Body of pancreas (tissue), 4 donors: ENCODE measurements around the gene MARCKS. TPM values are rescaled to one million over a fixed set of nuclear protein-coding genes. Genes with fewer than 3 reads are reported as not detected.

Experiments
- ATAC-seq: fragments of 150-250 bp; one replicate; pipeline ENCODE4 v1.9.1; 2016
- DNase-seq, 4 donors: peaks; one replicate each; pipeline ENCODE4 v3.0.0-alpha.2; 2019
- H3K27ac ChIP-seq, 4 donors: fragments of 200-600 bp; sonication (generic); 1 replicate in 3 of 4; 2 replicates in 1 of 4; pipeline versions ENCODE4 v1.5.1 to v1.6.1; 2016 to 2019; ENCODE audit warnings: mild to moderate bottlenecking in 1 of 4, mixed read lengths in 1 of 4, moderate library complexity in 1 of 4
- H3K27me3 ChIP-seq, 2 donors: fragments of 200-600 bp; sonication (generic); one replicate each; pipeline ENCODE4 v1.6.0; 2016; ENCODE audit warnings: mild to moderate bottlenecking in 1 of 2
- H3K36me3 ChIP-seq, 2 donors: fragments of 200-600 bp; sonication (generic); replicated peaks in 1 of 2; 2 replicates each; pipeline ENCODE4 v1.5.1; 2016; ENCODE audit warnings: low read depth in 2 of 2; ENCODE audit not compliant: insufficient read depth in 1 of 2
- H3K4me1 ChIP-seq: fragments of 200-600 bp; sonication (generic); one replicate; pipeline ENCODE4 v1.6.0; 2016
- H3K4me3 ChIP-seq, 2 donors: fragments of 200-600 bp; sonication (generic); 1 replicate in 1 of 2; 2 replicates in 1 of 2; pipeline ENCODE4 v1.5.1; 2016 to 2019
- H3K9me3 ChIP-seq, 3 donors: fragments of 200-600 bp; sonication (generic); 1 replicate in 2 of 3; 2 replicates in 1 of 3; pipeline ENCODE4 v1.5.1; 2016
- CTCF ChIP-seq, 7 experiments: fragments of 450-650 bp in 4 of 7; fragments of 200-600 bp in 3 of 7; sonication (generic) in 3 of 7; IDR thresholded peaks; one replicate each; pipeline ENCODE4 v1.5.1; 2016 to 2019; ENCODE audit warnings: antibody characterized with exemption in 7 of 7
- POLR2A ChIP-seq, 3 donors: fragments of 450-650 bp; IDR thresholded peaks; one replicate each; pipeline ENCODE4 v1.6.1; 2016; ENCODE audit warnings: antibody characterized with exemption in 3 of 3, mild to moderate bottlenecking in 2 of 3
- WGBS, 2 donors: methylation state at CpG; one replicate each; pipeline ENCODE4 v1.1.5; 2017; 5-methylcytosine and 5-hydroxymethylcytosine counted together
- intact Hi-C: fragments of 100-400 bp; cut with DNase I; formaldehyde crosslinking; loops from one replicate; pipeline ENCODE4 v1.15.1; 2023
- total RNA-seq, 2 donors: library from RNA; depleted of rRNA; stranded (reverse); fragments of >200 nt; gene quantifications; one replicate each; pipeline ENCODE4 v1.1.0, GENCODE V29; 2016

Gene MARCKS
- total RNA-seq, 2 donors from 2014 or later, result 68.5 to 109 TPM

GRCh38 chr6:113894712-113895674 lies 37.8 kb downstream of the MARCKS start:
- Histone ChIP-seq H3K9me3 (no peaks in the 10 kb centered on the region), H3K4me3 (no peak overlapping the region), H3K27ac (no peak overlapping the region), H3K27me3 (no peaks in the 10 kb centered on the region), H3K36me3 (no peaks in the 10 kb centered on the region), H3K4me1 (no peaks in the 10 kb centered on the region)
- no peak for TF ChIP-seq POLR2A (IDR thresholded peaks at IDR 0.05)
- TF ChIP-seq CTCF (IDR thresholded peaks at IDR 0.05), result no peak
- intact Hi-C loops, result no loop called here
- ATAC-seq (no peak), DNase-seq (no peak)
- WGBS, 2 donors, result 65 to 69% methylated on average over 6 of the region's 6 CpGs

- ATAC-seq (no peak), DNase-seq (no peak)
- intact Hi-C loops, result no loop called here
- H3K4me1 ChIP-seq, result no peaks in the 10 kb centered on the region
- no peak overlapping the region for H3K27ac ChIP-seq
- TF ChIP-seq CTCF (IDR thresholded peaks at IDR 0.05) (no peak), POLR2A (IDR thresholded peaks at IDR 0.05) (no peak)
- no peaks in the 10 kb centered on the region for H3K36me3 ChIP-seq
- H3K4me3 ChIP-seq, result no peak overlapping the region
- no peaks in the 10 kb centered on the region for H3K9me3 ChIP-seq
- no peaks in the 10 kb centered on the region for H3K27me3 ChIP-seq
- WGBS, 2 donors, result 91 to 93% methylated on average over 2 of the region's 2 CpGs
Measured at GRCh38 chr6:113901482-113901881, 44.3 kb downstream of the MARCKS start.

- intact Hi-C loops, result no loop called here
- peak; percentile 74 for ATAC-seq
- no peaks in the 10 kb centered on the region for H3K36me3 ChIP-seq
- DNase-seq, result peak; percentile 21 to 70 (median 33)
- no peak overlapping the region for H3K4me3 ChIP-seq
- H3K27ac ChIP-seq, result peak overlapping the region in 1 of 4 donors; percentile 2
- H3K4me1 ChIP-seq, result no peaks in the 10 kb centered on the region
- 25 to 28% methylated on average over 9 of the region's 9 CpGs for WGBS, 2 donors
- no peaks in the 10 kb centered on the region for H3K27me3 ChIP-seq
- no peaks in the 10 kb centered on the region for H3K9me3 ChIP-seq
- TF ChIP-seq POLR2A (IDR thresholded peaks at IDR 0.05), result peak in 1 of 3 donors; percentile 26
- no peak for TF ChIP-seq CTCF (IDR thresholded peaks at IDR 0.05)
Measured at GRCh38 chr6:113903666-113904330, 46.7 kb downstream of the MARCKS start.

- no peaks in the 10 kb centered on the region for H3K36me3 ChIP-seq
- H3K27ac ChIP-seq, result no peak overlapping the region
- intact Hi-C loops, result no loop called here
- no peaks in the 10 kb centered on the region for H3K27me3 ChIP-seq
- no peaks in the 10 kb centered on the region for H3K4me1 ChIP-seq
- H3K4me3 ChIP-seq, result no peak overlapping the region
- H3K9me3 ChIP-seq, result no peaks in the 10 kb centered on the region
- WGBS, 2 donors, result 70 to 76% methylated on average over 6 of the region's 6 CpGs
- TF ChIP-seq CTCF (IDR thresholded peaks at IDR 0.05) (no peak), POLR2A (IDR thresholded peaks at IDR 0.05) (no peak)
- DNase-seq (no peak), ATAC-seq (no peak)
Measured at GRCh38 chr6:113907102-113907815, 50.1 kb downstream of the MARCKS start.
